Adrenal gland (tissue), 12 donors: ENCODE data around the gene NCBP1. TPM values are rescaled to one million over a fixed set of nuclear protein-coding genes. Genes with fewer than 3 reads are reported as not detected.
"Not testable (repeated sequence)": the region's sequence is repeated elsewhere in the genome, so short reads cannot be mapped to it uniquely, and the experiment has no call there.

Experiments
- DNase-seq, 7 donors: peaks; one replicate each; pipeline ENCODE4 v3.0.0-alpha.2; 2019 to 2020
- H3K27ac ChIP-seq, 5 donors: fragments of 200-600 bp; sonication (generic) in 4 of 5; 1 replicate in 3 of 5; 2 replicates in 2 of 5; pipeline versions ENCODE4 v1.5.1 to v1.8.0; 2016 to 2020; ENCODE audit warnings: mild to moderate bottlenecking in 1 of 5
- H3K27me3 ChIP-seq: fragments of 200-600 bp; 2 replicates; pipeline ENCODE4 v1.8.0; 2021
- H3K36me3 ChIP-seq, 2 donors: fragments of 200-600 bp; replicated peaks in 1 of 2; 1 replicate in 1 of 2; 2 replicates in 1 of 2; pipeline versions ENCODE4 v1.5.1 to v1.8.0; 2018 to 2022
- H3K4me1 ChIP-seq, 2 donors: fragments of 200-600 bp; replicated peaks in 1 of 2; 1 replicate in 1 of 2; 2 replicates in 1 of 2; pipeline versions ENCODE4 v1.5.1 to v1.8.0; 2018 to 2021
- H3K4me3 ChIP-seq, 4 donors: fragments of 200-600 bp; sonication (generic) in 3 of 4; one replicate each; pipeline ENCODE4 v1.5.1; 2016 to 2018
- H3K9me3 ChIP-seq, 3 donors: fragments of 200-600 bp; sonication (generic) in 1 of 3; replicated peaks in 1 of 3; 1 replicate in 2 of 3; 2 replicates in 1 of 3; pipeline versions ENCODE4 v1.5.1 to v1.8.0; 2016 to 2021
- POLR2A ChIP-seq, 2 donors: fragments of 450-650 bp; IDR thresholded peaks; one replicate each; pipeline ENCODE4 v1.6.1; 2017; ENCODE audit warnings: antibody characterized with exemption in 2 of 2, mild to moderate bottlenecking in 2 of 2, moderate library complexity in 1 of 2
- WGBS, 4 donors: extraction: QIAGEN DNeasy Blood & Tissue Kit in 2 of 4; methylation state at CpG; one replicate each; pipeline versions ENCODE4 v1.1.5 to v1.1.7; 2013 to 2017; 5-methylcytosine and 5-hydroxymethylcytosine counted together
- intact Hi-C, 2 donors: fragments of 100-400 bp; cut with DNase I; formaldehyde crosslinking; loops; one replicate each; pipeline versions ENCODE4 v1.14.1 to v1.15.0; 2022 to 2023
- polyA plus RNA-seq, 3 donors: library from polyadenylated mRNA; stranded (reverse); fragments of 200-250 nt in 2 of 3; fragments of 350-450 nt in 1 of 3; fragmentation: Illumina TruSeq in 1 of 3; extraction: RNeasy Lipid Tissue Mini Kit (QIAGEN cat#74804) in 1 of 3; gene quantifications; one replicate each; pipeline ENCODE4 v1.2.3, GENCODE V29; 2013 to 2014
- total RNA-seq, 9 donors: library from RNA; depleted of rRNA in 4 of 9; stranded (reverse); fragments of >200 nt in 4 of 9; fragments of 120-200 nt in 1 of 9; fragmentation: NEBNext Ultra II Directional in 1 of 9; extraction: Animal tissue kit (Norgen Biotek cat#: 25700) in 1 of 9; gene quantifications; one replicate each; pipeline versions ENCODE4 v1.1.0 to v1.2.4, GENCODE V29; 2013 to 2023
- TF ChIP-seq, protein P1 (sequence below), 6 experiments: fragments of 450-650 bp in 4 of 6; fragments of 200-600 bp in 2 of 6; sonication (generic) in 1 of 6; IDR thresholded peaks; 1 replicate in 5 of 6; 2 replicates in 1 of 6; pipeline versions ENCODE4 v1.5.1 to v1.8.0; 2016 to 2021; ENCODE audit warnings: antibody characterized with exemption in 6 of 6, mild to moderate bottlenecking in 2 of 6, moderate library complexity in 1 of 6
- donor health status: healthy with polysubstance abuse.
- donor health status: Bipolar disorder and iron deficiency.
- donor health status: DM: yes; HTN: yes; CAD: no.
- donor health status: DM: no; HTN: no; CAD: no.
- donor health status: DM: no; HTN: no; CAD: no.
- donor health status: DM: yes; HTN: yes; CAD: no.

NCBP1 gene
- total and polyA plus RNA-seq, 12 donors: 7.8 to 26.1 (median 18.5) TPM

DNA sequence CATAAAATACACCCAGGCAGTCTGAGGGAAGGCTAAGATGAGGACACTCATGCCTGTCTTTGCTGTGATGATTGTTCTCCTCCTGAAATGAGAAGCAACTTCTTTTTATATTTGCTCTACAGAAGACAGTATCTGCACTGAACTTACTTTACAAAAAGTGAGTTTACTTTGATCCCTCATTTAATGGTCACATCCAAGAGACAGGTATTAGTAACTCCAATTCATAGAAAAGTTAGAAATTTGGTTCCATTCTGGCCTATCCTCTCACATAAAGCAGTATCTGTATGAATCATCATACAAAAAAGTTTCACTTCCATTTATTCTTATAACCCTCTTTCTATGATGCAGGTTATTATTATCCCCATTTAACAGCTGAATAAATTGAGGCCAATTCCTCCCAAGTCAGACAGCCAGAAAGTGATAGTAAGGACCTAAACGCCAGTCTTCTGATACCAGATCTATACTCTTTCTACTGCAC is 15.6 kb upstream of the NCBP1 start:
- Histone ChIP-seq H3K9me3 (no peaks in the 10 kb centered on the region), H3K27me3 (no peaks in the 10 kb centered on the region), H3K27ac (no peak overlapping the region), H3K36me3 (peaks cover 0 to 26% of the 10 kb centered on the region in 2 donors), H3K4me1 (peaks cover 0 to 7% of the 10 kb centered on the region in 2 donors), H3K4me3 (no peak overlapping the region)
- intact Hi-C loops: loop anchor here in 1 of 2 donors (10.0 kb wide), 1 partner anchor 203 kb away; the partner anchor contains the start of gene TDRD7
- DNase-seq: no peak
- no peak for TF ChIP-seq POLR2A (IDR thresholded peaks at IDR 0.05)
- TF ChIP-seq, protein P1, sequence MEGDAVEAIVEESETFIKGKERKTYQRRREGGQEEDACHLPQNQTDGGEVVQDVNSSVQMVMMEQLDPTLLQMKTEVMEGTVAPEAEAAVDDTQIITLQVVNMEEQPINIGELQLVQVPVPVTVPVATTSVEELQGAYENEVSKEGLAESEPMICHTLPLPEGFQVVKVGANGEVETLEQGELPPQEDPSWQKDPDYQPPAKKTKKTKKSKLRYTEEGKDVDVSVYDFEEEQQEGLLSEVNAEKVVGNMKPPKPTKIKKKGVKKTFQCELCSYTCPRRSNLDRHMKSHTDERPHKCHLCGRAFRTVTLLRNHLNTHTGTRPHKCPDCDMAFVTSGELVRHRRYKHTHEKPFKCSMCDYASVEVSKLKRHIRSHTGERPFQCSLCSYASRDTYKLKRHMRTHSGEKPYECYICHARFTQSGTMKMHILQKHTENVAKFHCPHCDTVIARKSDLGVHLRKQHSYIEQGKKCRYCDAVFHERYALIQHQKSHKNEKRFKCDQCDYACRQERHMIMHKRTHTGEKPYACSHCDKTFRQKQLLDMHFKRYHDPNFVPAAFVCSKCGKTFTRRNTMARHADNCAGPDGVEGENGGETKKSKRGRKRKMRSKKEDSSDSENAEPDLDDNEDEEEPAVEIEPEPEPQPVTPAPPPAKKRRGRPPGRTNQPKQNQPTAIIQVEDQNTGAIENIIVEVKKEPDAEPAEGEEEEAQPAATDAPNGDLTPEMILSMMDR (IDR thresholded peaks at IDR 0.05): no peak
- 86 to 93% (median 89%) methylated on average over 1 of the region's 1 CpG for WGBS, 4 donors

DNA sequence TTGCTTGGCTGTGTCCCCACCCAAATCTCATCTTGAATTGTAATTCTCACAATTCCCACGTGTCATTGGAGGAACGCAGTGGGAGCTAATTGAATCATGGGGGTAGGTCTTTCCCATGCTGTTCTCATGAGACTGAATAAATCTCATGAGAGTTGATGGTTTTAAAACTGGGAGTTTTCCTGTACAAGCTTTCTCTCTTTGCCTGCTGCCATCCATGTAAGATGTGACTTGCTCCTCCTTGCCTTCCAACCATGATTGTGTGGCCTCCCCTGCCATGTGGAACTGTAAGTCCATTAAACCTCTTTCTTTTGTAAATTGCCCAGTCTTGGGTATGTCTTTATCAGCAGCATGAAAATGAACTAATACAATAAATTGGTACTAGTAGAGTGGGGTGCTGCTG is 13.6 kb upstream of the NCBP1 start:
- peaks cover 0 to 27% of the 10 kb centered on the region in 2 donors for H3K36me3 ChIP-seq
- H3K27ac ChIP-seq, H3K4me1 ChIP-seq, intact Hi-C loops, DNase-seq, H3K4me3 ChIP-seq, H3K27me3 ChIP-seq, H3K9me3 ChIP-seq: not testable (repeated sequence)
- 95 to 100% (median 100%) methylated on average over 2 of the region's 2 CpGs for WGBS, 4 donors

DNA sequence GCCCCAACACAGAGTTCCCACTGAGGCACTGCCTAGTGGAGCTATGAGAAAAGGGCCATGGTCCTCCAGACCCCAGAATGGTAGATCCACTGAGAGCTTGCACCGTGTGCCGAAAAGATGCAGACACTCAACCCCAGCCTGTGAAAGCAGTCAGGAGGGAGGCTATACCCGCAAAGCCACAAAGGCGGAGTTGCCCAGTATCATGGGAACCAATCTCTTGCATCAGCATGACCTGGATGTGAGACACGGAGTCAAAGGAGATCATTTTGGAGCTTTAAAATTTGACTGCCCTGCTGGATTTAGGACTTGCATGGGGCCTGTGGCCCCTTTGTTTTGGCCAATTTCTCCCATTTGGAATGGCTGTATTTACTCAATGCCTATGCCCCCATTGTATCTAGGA is 11.1 kb upstream of the NCBP1 start:
- H3K36me3 ChIP-seq: peaks cover 0 to 17% of the 10 kb centered on the region in 2 donors
- H3K4me3 ChIP-seq: not testable (repeated sequence)

DNA sequence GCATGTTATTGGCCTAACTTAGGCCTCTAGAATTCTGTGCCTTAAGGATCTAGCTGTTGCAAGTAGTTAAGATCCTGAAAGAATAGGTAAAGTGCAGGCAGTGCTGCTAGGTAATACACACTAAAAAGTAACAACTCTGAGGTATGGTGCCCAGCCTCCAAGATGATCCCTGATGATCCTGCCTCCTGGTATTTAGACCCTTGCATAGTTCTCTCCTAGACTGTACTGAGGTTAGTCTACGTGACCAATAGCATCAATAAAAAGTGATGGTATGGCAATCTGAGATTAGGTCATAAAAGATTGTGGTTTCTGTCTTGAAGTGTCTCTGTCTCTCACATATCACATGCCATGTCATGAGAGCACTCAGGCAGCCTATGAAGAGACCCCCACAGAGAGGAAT is 9.7 kb upstream of the NCBP1 start:
- 95 to 100% (median 99%) methylated on average over 1 of the region's 1 CpG for WGBS, 4 donors
- Histone ChIP-seq H3K27ac (no peak overlapping the region), H3K36me3 (peaks cover 0 to 11% of the 10 kb centered on the region in 2 donors), H3K27me3 (no peaks in the 10 kb centered on the region), H3K4me3 (no peak overlapping the region), H3K9me3 (no peaks in the 10 kb centered on the region), H3K4me1 (no peaks in the 10 kb centered on the region)
- TF ChIP-seq POLR2A (IDR thresholded peaks at IDR 0.05): no peak
- TF ChIP-seq, protein P1 (IDR thresholded peaks at IDR 0.05): no peak
- intact Hi-C loops: no loop called here
- no peak for DNase-seq

More for the DNA sequence above, 11.1 kb upstream of the NCBP1 start:
- WGBS, 4 donors: 91 to 99% (median 97%) methylated on average over 4 to 5 of the region's 5 CpGs
- H3K27ac ChIP-seq, H3K9me3 ChIP-seq, DNase-seq, H3K27me3 ChIP-seq, intact Hi-C loops, H3K4me1 ChIP-seq: not testable (repeated sequence)

DNA sequence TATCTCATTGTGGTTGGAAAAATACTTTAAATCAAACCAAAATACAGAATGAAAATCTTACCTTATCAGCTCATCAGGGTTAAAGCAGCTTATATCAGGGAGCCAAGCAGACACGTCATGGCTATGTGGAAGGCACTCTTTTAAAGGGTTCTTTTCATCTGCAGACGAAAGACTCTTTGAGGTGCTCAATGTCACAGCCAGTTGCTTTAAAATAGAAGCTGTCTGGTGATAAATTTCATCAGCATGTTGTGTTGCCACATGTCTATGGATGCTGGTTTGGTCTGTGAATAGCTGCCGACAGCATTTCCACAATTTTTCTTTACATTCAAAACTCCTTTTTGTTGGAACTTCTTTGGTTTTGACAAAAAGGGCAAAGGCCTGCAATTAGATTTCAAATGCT is 8.0 kb upstream of the NCBP1 start:
- DNase-seq: no peak
- Histone ChIP-seq H3K27me3 (no peaks in the 10 kb centered on the region), H3K36me3 (peaks cover 0 to 11% of the 10 kb centered on the region in 2 donors), H3K27ac (no peak overlapping the region), H3K4me1 (no peaks in the 10 kb centered on the region), H3K4me3 (no peak overlapping the region), H3K9me3 (no peaks in the 10 kb centered on the region)
- WGBS, 4 donors: 58 to 84% (median 61%) methylated on average over 3 of the region's 3 CpGs
- TF ChIP-seq POLR2A (IDR thresholded peaks at IDR 0.05): no peak
- TF ChIP-seq, protein P1 (IDR thresholded peaks at IDR 0.05): no peak
- intact Hi-C loops: no loop called here
